Omental fat pad (tissue), 4 donors: ENCODE results near the gene UNC93B1. TPM values are rescaled to one million over a fixed set of nuclear protein-coding genes. Genes with fewer than 3 reads are reported as not detected.

ENCODE experiments used
- ATAC-seq: fragments of 150-250 bp; one replicate; pipeline ENCODE4 v1.9.1; 2016; ENCODE audit warnings: mild to moderate bottlenecking, moderate library complexity; ENCODE audit not compliant: low FRiP score
- DNase-seq: peaks from one replicate; pipeline ENCODE4 v3.0.0-alpha.2; 2019; ENCODE audit warnings: low spot score
- total RNA-seq, 4 donors: library from RNA; depleted of rRNA; stranded (reverse); fragments of >200 nt; gene quantifications; one replicate each; pipeline ENCODE4 v1.1.0, GENCODE V29; 2016
- TF ChIP-seq, protein P1 (sequence below), 3 donors: fragments of 450-650 bp; IDR thresholded peaks; one replicate each; pipeline ENCODE4 v1.5.1; 2016 to 2017; ENCODE audit warnings: antibody characterized with exemption in 3 of 3, mild to moderate bottlenecking in 3 of 3, moderate library complexity in 2 of 3

The UNC93B1 gene
- total RNA-seq, 4 donors from 2014 or later: 33.5 to 63.8 (median 51.4) TPM

DNA sequence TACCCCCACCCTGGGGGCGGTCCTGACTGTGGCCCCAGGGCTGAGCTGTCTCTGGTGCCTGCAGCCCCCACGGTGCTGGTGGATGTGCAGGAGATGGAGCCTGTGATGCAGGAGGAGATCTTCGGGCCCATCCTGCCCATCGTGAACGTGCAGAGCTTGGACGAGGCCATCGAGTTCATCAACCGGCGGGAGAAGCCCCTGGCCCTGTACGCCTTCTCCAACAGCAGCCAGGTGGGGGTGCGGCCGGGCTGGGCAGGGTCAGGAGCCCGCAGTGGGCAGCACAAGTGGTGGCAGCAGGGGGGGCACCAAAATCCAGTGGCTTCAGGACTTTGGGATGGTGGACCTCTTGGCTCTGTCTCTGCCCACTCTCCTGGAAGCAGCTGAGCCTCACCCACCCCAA is 18.6 kb upstream of the UNC93B1 start:
- ATAC-seq: no peak
- TF ChIP-seq, protein P1, sequence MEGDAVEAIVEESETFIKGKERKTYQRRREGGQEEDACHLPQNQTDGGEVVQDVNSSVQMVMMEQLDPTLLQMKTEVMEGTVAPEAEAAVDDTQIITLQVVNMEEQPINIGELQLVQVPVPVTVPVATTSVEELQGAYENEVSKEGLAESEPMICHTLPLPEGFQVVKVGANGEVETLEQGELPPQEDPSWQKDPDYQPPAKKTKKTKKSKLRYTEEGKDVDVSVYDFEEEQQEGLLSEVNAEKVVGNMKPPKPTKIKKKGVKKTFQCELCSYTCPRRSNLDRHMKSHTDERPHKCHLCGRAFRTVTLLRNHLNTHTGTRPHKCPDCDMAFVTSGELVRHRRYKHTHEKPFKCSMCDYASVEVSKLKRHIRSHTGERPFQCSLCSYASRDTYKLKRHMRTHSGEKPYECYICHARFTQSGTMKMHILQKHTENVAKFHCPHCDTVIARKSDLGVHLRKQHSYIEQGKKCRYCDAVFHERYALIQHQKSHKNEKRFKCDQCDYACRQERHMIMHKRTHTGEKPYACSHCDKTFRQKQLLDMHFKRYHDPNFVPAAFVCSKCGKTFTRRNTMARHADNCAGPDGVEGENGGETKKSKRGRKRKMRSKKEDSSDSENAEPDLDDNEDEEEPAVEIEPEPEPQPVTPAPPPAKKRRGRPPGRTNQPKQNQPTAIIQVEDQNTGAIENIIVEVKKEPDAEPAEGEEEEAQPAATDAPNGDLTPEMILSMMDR (IDR thresholded peaks at IDR 0.05): no peak

GRCh38 chr11:68021167-68021787 is 17.4 kb upstream of the UNC93B1 start:
- TF ChIP-seq, protein P1 (IDR thresholded peaks at IDR 0.05): no peak
- ATAC-seq (no peak), DNase-seq (no peak)

More for the DNA sequence above, 18.6 kb upstream of the UNC93B1 start:
- no peak for DNase-seq

DNA sequence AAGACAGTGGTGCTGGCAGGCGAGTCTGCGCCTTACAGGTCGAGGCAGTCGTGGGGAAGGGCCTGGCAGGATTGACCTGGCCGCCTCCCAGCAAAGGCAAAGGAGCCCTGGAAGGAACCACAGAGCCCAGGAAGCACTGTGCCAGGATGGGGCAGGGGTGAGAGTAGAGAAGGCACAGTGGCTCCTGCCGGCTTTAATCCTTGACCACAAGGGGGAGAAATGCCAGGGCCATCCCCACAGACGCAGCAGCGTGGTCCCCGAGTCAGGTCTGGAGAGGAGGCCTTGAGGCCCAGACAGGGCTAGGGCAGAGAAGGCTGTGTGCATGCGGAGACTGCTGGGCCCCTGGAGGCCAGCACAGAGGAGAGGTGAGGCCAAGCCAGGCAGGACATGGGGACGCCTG is 16.7 kb upstream of the UNC93B1 start:
- DNase-seq (no peak), ATAC-seq (peak; percentile 49)
- TF ChIP-seq, protein P1 (IDR thresholded peaks at IDR 0.05): no peak

GRCh38 chr11:68019486-68019885 is 15.6 kb upstream of the UNC93B1 start:
- no peak for DNase-seq
- TF ChIP-seq, protein P1 (IDR thresholded peaks at IDR 0.05): no peak
- no peak for ATAC-seq

- ATAC-seq (no peak), DNase-seq (no peak)
- TF ChIP-seq, protein P1 (IDR thresholded peaks at IDR 0.05): no peak
These were observed 14.9 kb upstream of the UNC93B1 start for GRCh38 chr11:68018730-68019190.

DNA sequence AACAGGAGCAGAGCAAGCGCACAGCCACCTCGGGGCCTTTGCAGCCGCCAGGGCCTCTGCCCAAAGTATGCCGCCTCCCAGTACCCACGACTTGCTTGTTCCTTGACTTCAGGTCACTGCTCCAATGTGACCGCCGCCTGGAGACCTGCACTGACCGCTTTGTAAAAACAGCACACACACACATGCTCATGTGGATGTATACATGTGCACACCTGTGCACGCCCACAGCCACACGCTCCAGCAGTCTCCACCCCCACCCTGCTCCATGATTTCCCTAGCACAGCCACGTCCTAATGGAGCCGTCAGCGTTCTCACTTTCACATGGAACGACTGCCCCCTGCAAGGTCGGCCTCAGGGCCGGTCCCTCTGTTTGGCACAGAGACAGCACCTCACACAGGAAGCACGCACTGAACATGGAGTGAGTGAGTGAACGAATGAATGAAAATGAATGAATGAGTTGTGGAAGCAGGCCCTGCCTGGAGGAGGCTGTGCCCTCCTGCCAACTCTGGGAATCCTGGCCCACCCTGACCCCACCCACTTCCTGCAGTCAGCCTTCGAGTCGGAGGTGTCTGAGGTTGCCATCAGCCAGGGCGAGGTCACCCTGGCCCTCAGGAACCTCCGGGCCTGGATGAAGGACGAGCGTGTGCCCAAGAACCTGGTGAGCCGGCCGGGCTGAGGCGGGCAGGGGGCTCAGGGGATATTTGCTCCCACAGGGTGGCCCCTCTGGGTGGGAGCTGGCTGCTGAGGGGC is 14.3 kb upstream of the UNC93B1 start:
- ATAC-seq (no peak), DNase-seq (no peak)
- TF ChIP-seq, protein P1 (IDR thresholded peaks at IDR 0.05): no peak
